Esophagus muscularis mucosa (tissue), 4 donors: Measurements from ENCODE around the gene PCSK4.

Source experiments
- CTCF ChIP-seq, 3 experiments: fragments of 200-600 bp in 2 of 3; fragments of 450-650 bp in 1 of 3; sonication (generic) in 2 of 3; IDR thresholded peaks; one replicate each; pipeline ENCODE4 v1.5.1; 2017 to 2019; ENCODE audit warnings: antibody characterized with exemption in 3 of 3, mild to moderate bottlenecking in 2 of 3, moderate library complexity in 1 of 3
- EP300 ChIP-seq: sonication (generic); formaldehyde crosslinking; IDR thresholded peaks from one replicate; pipeline ENCODE4 v1.6.1; 2017; ENCODE audit warnings: antibody characterized with exemption
- POLR2A ChIP-seq: fragments of 450-650 bp; IDR thresholded peaks from one replicate; pipeline ENCODE4 v1.6.1; 2017; ENCODE audit warnings: antibody characterized with exemption, moderate library complexity, mild to moderate bottlenecking, low read depth

GRCh38 chr19:1470055-1470304 lies 20.2 kb downstream of the PCSK4 start:
- TF ChIP-seq CTCF (IDR thresholded peaks at IDR 0.05) = no peak
- TF ChIP-seq EP300 = no peak
- no peak for TF ChIP-seq POLR2A
